Trophoblast cell (in vitro differentiated cells and primary cell): ENCODE results near the gene FCGR2B.
"Not testable (repeated sequence)": the region's sequence is repeated elsewhere in the genome, so short reads cannot be mapped to it uniquely, and the experiment has no call there.

Source experiments
- DNase-seq, 2 donors: peaks; one replicate each; pipeline ENCODE4 v3.0.0-alpha.2; 2016
- H2AFZ ChIP-seq: 2 replicates; pipeline ENCODE4 v1.6.1; 2013; ENCODE audit warnings: low read length, moderate library complexity, mild to moderate bottlenecking; ENCODE audit not compliant: insufficient read depth, poor library complexity
- H2AK5ac ChIP-seq: 2 replicates; pipeline ENCODE4 v1.6.1; 2013; ENCODE audit warnings: mild to moderate bottlenecking, low read length
- H2BK120ac ChIP-seq: 2 replicates; pipeline ENCODE4 v1.6.1; 2013; ENCODE audit warnings: low read length, mild to moderate bottlenecking, moderate library complexity; ENCODE audit not compliant: insufficient read depth, poor library complexity
- H2BK12ac ChIP-seq: 2 replicates; pipeline ENCODE4 v1.6.1; 2013; ENCODE audit warnings: mild to moderate bottlenecking, low read length, moderate library complexity
- H2BK5ac ChIP-seq: 2 replicates; pipeline ENCODE4 v1.6.1; 2013; ENCODE audit warnings: low read length, low read depth, moderate library complexity, mild to moderate bottlenecking; ENCODE audit not compliant: poor library complexity
- H3K14ac ChIP-seq: 2 replicates; pipeline ENCODE4 v1.6.1; 2013; ENCODE audit warnings: mild to moderate bottlenecking, low read length
- H3K18ac ChIP-seq: 2 replicates; pipeline ENCODE4 v1.6.1; 2013; ENCODE audit warnings: mild to moderate bottlenecking, low read length
- H3K23ac ChIP-seq: 2 replicates; pipeline ENCODE4 v1.6.1; 2013; ENCODE audit warnings: low read length
- H3K27ac ChIP-seq: 2 replicates; pipeline ENCODE4 v1.5.1; 2013; ENCODE audit warnings: low read depth, mild to moderate bottlenecking, inconsistent platforms, low read length, moderate library complexity
- H3K27me3 ChIP-seq: 2 replicates; pipeline ENCODE4 v1.6.1; 2013; ENCODE audit warnings: inconsistent platforms, mild to moderate bottlenecking, low read length, moderate library complexity; ENCODE audit not compliant: insufficient read depth
- H3K36me3 ChIP-seq, 2 experiments: 1 replicate in 1 of 2; 2 replicates in 1 of 2; pipeline ENCODE4 v1.6.1; 2013; ENCODE audit warnings: low read length in 2 of 2, mild to moderate bottlenecking in 2 of 2, moderate library complexity in 1 of 2; ENCODE audit not compliant: insufficient read depth in 2 of 2, control insufficient read depth in 1 of 2
- H3K4ac ChIP-seq: 2 replicates; pipeline ENCODE4 v1.6.1; 2013; ENCODE audit warnings: low read depth, mild to moderate bottlenecking, low read length, moderate library complexity
- H3K4me1 ChIP-seq, 2 experiments: 1 replicate in 1 of 2; 2 replicates in 1 of 2; pipeline ENCODE4 v1.6.1; 2013; ENCODE audit warnings: low read length in 2 of 2, mild to moderate bottlenecking in 2 of 2, moderate library complexity in 1 of 2; ENCODE audit not compliant: insufficient read depth in 2 of 2, control insufficient read depth in 1 of 2
- H3K4me2 ChIP-seq: 2 replicates; pipeline ENCODE4 v1.6.1; 2013; ENCODE audit warnings: inconsistent platforms, mild to moderate bottlenecking, low read length, moderate library complexity
- H3K4me3 ChIP-seq: 2 replicates; pipeline ENCODE4 v1.5.1; 2013; ENCODE audit warnings: mild to moderate bottlenecking, low read depth, low read length, inconsistent platforms
- H3K79me1 ChIP-seq: one replicate; pipeline ENCODE4 v1.6.1; 2013; ENCODE audit warnings: low read length
- H3K79me2 ChIP-seq: 2 replicates; pipeline ENCODE4 v1.6.1; 2013; ENCODE audit warnings: low read length, mild to moderate bottlenecking; ENCODE audit not compliant: control insufficient read depth, insufficient read depth, poor library complexity
- H3K9ac ChIP-seq: 2 replicates; pipeline ENCODE4 v1.6.1; 2013; ENCODE audit warnings: mild to moderate bottlenecking, low read length
- H3K9me3 ChIP-seq: 2 replicates; pipeline ENCODE4 v1.6.1; 2013; ENCODE audit warnings: low read depth, mild to moderate bottlenecking, control low read depth, inconsistent platforms, low read length; ENCODE audit not compliant: insufficient read depth
- H4K12ac ChIP-seq: 2 replicates; pipeline ENCODE4 v1.6.1; 2013; ENCODE audit warnings: low read depth, mild to moderate bottlenecking, low read length, moderate library complexity
- H4K8ac ChIP-seq: 2 replicates; pipeline ENCODE4 v1.6.1; 2013; ENCODE audit warnings: low read depth, mild to moderate bottlenecking, low read length, moderate library complexity
- H4K91ac ChIP-seq: one replicate; pipeline ENCODE4 v1.6.1; 2013; ENCODE audit warnings: low read depth, mild to moderate bottlenecking, low read length, moderate library complexity
- WGBS: extraction: QIAGEN DNeasy Blood & Tissue Kit; methylation state at CpG from one replicate; pipeline ENCODE4 v1.1.7; 2013; ENCODE audit warnings: missing lambda C conversion rate; ENCODE audit not compliant: insufficient read length, insufficient coverage; ENCODE audit errors: extremely low coverage; 5-methylcytosine and 5-hydroxymethylcytosine counted together

The FCGR2B gene

GRCh38 chr1:161663569-161663968, 626 bp downstream of the FCGR2B start:
- H2BK120ac ChIP-seq, H3K79me2 ChIP-seq, H3K4me2 ChIP-seq, H4K12ac ChIP-seq, H2AFZ ChIP-seq, H3K9me3 ChIP-seq, H3K4me1 ChIP-seq, H4K91ac ChIP-seq, H3K14ac ChIP-seq, H3K4me3 ChIP-seq, H3K18ac ChIP-seq, H2AK5ac ChIP-seq, H3K36me3 ChIP-seq, H2BK5ac ChIP-seq, H3K4ac ChIP-seq, H2BK12ac ChIP-seq, H3K27ac ChIP-seq, H4K8ac ChIP-seq, DNase-seq, H3K27me3 ChIP-seq, H3K9ac ChIP-seq, H3K23ac ChIP-seq, H3K79me1 ChIP-seq: not testable (repeated sequence)
- no CpG with 5 or more reads among the region's 1 CpG for WGBS

- WGBS = no CpG with 5 or more reads among the region's 4 CpGs
Observed at GRCh38 chr1:161664689-161665088, 1.7 kb downstream of the FCGR2B start.

GRCh38 chr1:161671045-161672020, 8.4 kb downstream of the FCGR2B start:
- not testable (repeated sequence) for H2BK5ac ChIP-seq, H3K27ac ChIP-seq, H3K14ac ChIP-seq, H2AFZ ChIP-seq, H3K36me3 ChIP-seq, H2BK12ac ChIP-seq, H3K23ac ChIP-seq, H4K8ac ChIP-seq, H3K9me3 ChIP-seq, H2AK5ac ChIP-seq, H3K4ac ChIP-seq, H3K4me2 ChIP-seq, H3K79me2 ChIP-seq, H3K4me1 ChIP-seq, H2BK120ac ChIP-seq, H4K91ac ChIP-seq, H3K79me1 ChIP-seq, DNase-seq, H3K9ac ChIP-seq, H3K27me3 ChIP-seq, H4K12ac ChIP-seq, H3K18ac ChIP-seq, H3K4me3 ChIP-seq
- no CpG with 5 or more reads among the region's 15 CpGs for WGBS

More at GRCh38 chr1:161664689-161665088, 1.7 kb downstream of the FCGR2B start:
- not testable (repeated sequence) for H3K27me3 ChIP-seq, H2AFZ ChIP-seq, H3K9ac ChIP-seq, H3K4me2 ChIP-seq, H2BK5ac ChIP-seq, H3K36me3 ChIP-seq, H3K4me1 ChIP-seq, H2BK120ac ChIP-seq, H4K91ac ChIP-seq, H3K14ac ChIP-seq, H3K27ac ChIP-seq, H2AK5ac ChIP-seq, H3K4ac ChIP-seq, H4K12ac ChIP-seq, H3K79me1 ChIP-seq, H3K79me2 ChIP-seq, H3K23ac ChIP-seq, H3K9me3 ChIP-seq, H3K18ac ChIP-seq, H3K4me3 ChIP-seq, H4K8ac ChIP-seq, H2BK12ac ChIP-seq, DNase-seq

- H3K4me1 ChIP-seq, H3K79me1 ChIP-seq, H2BK12ac ChIP-seq, H3K23ac ChIP-seq, H3K9ac ChIP-seq, H4K12ac ChIP-seq, H3K36me3 ChIP-seq, H3K14ac ChIP-seq, H3K27me3 ChIP-seq, DNase-seq, H3K79me2 ChIP-seq, H3K9me3 ChIP-seq, H2AFZ ChIP-seq, H3K18ac ChIP-seq, H4K8ac ChIP-seq, H2AK5ac ChIP-seq, H3K4me2 ChIP-seq, H2BK5ac ChIP-seq, H2BK120ac ChIP-seq, H4K91ac ChIP-seq, H3K4ac ChIP-seq, H3K27ac ChIP-seq, H3K4me3 ChIP-seq: not testable (repeated sequence)
- no CpG with 5 or more reads among the region's 7 CpGs for WGBS
Observed at GRCh38 chr1:161673437-161673836, 10.5 kb downstream of the FCGR2B start.
